Hepatocyte (in vitro differentiated cells): ENCODE measurements around the gene TMCC1. TPM values are rescaled to one million over a fixed set of nuclear protein-coding genes. Genes with fewer than 3 reads are reported as not detected.

Source experiments
- DNase-seq: peaks from one replicate; pipeline ENCODE4 v3.0.0-alpha.2; 2016; ENCODE audit warnings: low spot score
- H2AFZ ChIP-seq: fragments of 200-600 bp; sonication (generic); 2 replicates; pipeline ENCODE4 v1.6.0; 2016; ENCODE audit warnings: antibody characterized with exemption, mild to moderate bottlenecking
- H3K27ac ChIP-seq: fragments of 200-600 bp; sonication (generic); 2 replicates; pipeline ENCODE4 v1.5.1; 2016; ENCODE audit warnings: mild to moderate bottlenecking
- H3K27me3 ChIP-seq: fragments of 200-600 bp; sonication (generic); 2 replicates; pipeline ENCODE4 v1.6.1; 2016
- H3K36me3 ChIP-seq: fragments of 200-600 bp; sonication (generic); replicated peaks from 2 replicates; pipeline ENCODE4 v1.5.1; 2016; ENCODE audit warnings: low read depth; ENCODE audit not compliant: insufficient read depth
- H3K4me1 ChIP-seq: fragments of 200-600 bp; sonication (generic); 2 replicates; pipeline ENCODE4 v1.5.1; 2016; ENCODE audit warnings: mild to moderate bottlenecking, moderate library complexity; ENCODE audit not compliant: insufficient read depth
- H3K4me2 ChIP-seq: fragments of 200-600 bp; sonication (generic); 2 replicates; pipeline ENCODE4 v1.6.0; 2016
- H3K4me3 ChIP-seq: fragments of 200-600 bp; sonication (generic); 2 replicates; pipeline ENCODE4 v1.5.1; 2016; ENCODE audit warnings: mild to moderate bottlenecking
- H3K79me2 ChIP-seq: fragments of 200-600 bp; sonication (generic); 2 replicates; pipeline ENCODE4 v1.6.0; 2017; ENCODE audit warnings: mild to moderate bottlenecking
- H3K9me2 ChIP-seq: fragments of 200-600 bp; sonication (generic); replicated peaks from 2 replicates; pipeline ENCODE4 v1.6.0; 2017; ENCODE audit warnings: mild to moderate bottlenecking; ENCODE audit not compliant: insufficient read depth
- H3K9me3 ChIP-seq: fragments of 200-600 bp; sonication (generic); 2 replicates; pipeline ENCODE4 v1.5.1; 2016; ENCODE audit warnings: low read depth, mild to moderate bottlenecking
- H4K20me1 ChIP-seq: fragments of 200-600 bp; sonication (generic); 2 replicates; pipeline ENCODE4 v1.6.0; 2016; ENCODE audit warnings: mild to moderate bottlenecking; ENCODE audit not compliant: insufficient read depth, poor library complexity, severe bottlenecking
- EZH2 ChIP-seq: fragments of 200-600 bp; sonication (generic); IDR thresholded peaks from 2 replicates; pipeline ENCODE4 v1.6.1; 2016; ENCODE audit warnings: antibody characterized with exemption, mild to moderate bottlenecking, borderline replicate concordance
- EZH2phosphoT487 ChIP-seq: fragments of 200-600 bp; sonication (generic); IDR thresholded peaks from one replicate; pipeline ENCODE4 v1.6.1; 2018; ENCODE audit warnings: antibody characterized with exemption, mild to moderate bottlenecking, low read depth, moderate library complexity; ENCODE audit not compliant: unreplicated experiment, severe bottlenecking
- WGBS: methylation state at CpG from one replicate; pipeline ENCODE4 v1.1.6; 2016; ENCODE audit warnings: low lambda C conversion rate; ENCODE audit errors: missing lambda C conversion rate; 5-methylcytosine and 5-hydroxymethylcytosine counted together
- polyA plus RNA-seq: library from polyadenylated mRNA; unstranded; fragments of >200 nt; fragmentation: Nextera tagmentation; extraction: Ambion mirVana; gene quantifications from 2 replicates; pipeline ENCODE4 v1.2.1, GENCODE V29; 2016
- total RNA-seq: library from RNA; depleted of rRNA; stranded (reverse); fragments of >200 nt; gene quantifications from 2 replicates; pipeline ENCODE4 v1.2.3, GENCODE V29; 2014
- TF ChIP-seq, protein P1 (sequence below): fragments of 200-600 bp; sonication (generic); IDR thresholded peaks from 2 replicates; pipeline ENCODE4 v1.5.1; 2016; ENCODE audit warnings: antibody characterized with exemption, mild to moderate bottlenecking; ENCODE audit not compliant: poor library complexity

Gene TMCC1
- total and polyA plus RNA-seq, 2 experiments from 2014 or later, result 7.0 to 17.3 TPM

DNA sequence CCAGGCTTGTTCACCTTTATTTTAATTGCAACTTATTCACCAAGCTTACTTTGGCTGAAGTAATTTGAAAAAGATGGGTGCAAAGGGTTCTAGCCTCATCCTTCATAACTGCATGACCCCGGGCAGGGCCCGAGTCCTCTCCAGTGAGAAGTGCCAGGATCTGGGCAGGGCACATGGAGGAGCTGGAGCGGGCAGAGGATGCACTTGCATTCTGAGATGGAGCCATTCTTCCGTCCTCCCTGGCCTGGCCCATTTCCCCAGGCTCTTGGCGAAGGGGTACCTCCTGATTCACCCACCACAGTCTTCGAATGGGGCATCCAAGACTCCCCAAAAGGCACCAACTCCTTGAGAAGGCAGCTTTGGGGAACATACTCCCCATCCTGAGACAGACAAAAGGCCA, 264.5 kb downstream of the TMCC1 start:
- Histone ChIP-seq H3K36me3 (no peaks in the 10 kb centered on the region), H2AFZ (no peak overlapping the region), H3K9me3 (no peaks in the 10 kb centered on the region), H4K20me1 (no peaks in the 10 kb centered on the region), H3K4me1 (peaks cover 20% of the 10 kb centered on the region), H3K27ac (no peak overlapping the region), H3K4me2 (no peak overlapping the region), H3K79me2 (no peaks in the 10 kb centered on the region), H3K27me3 (no peaks in the 10 kb centered on the region), H3K9me2 (no peaks in the 10 kb centered on the region), H3K4me3 (no peak overlapping the region)
- no peak for DNase-seq
- 88% methylated on average over 6 of the region's 6 CpGs for WGBS
- no peak for TF ChIP-seq EZH2
- TF ChIP-seq, protein P1, sequence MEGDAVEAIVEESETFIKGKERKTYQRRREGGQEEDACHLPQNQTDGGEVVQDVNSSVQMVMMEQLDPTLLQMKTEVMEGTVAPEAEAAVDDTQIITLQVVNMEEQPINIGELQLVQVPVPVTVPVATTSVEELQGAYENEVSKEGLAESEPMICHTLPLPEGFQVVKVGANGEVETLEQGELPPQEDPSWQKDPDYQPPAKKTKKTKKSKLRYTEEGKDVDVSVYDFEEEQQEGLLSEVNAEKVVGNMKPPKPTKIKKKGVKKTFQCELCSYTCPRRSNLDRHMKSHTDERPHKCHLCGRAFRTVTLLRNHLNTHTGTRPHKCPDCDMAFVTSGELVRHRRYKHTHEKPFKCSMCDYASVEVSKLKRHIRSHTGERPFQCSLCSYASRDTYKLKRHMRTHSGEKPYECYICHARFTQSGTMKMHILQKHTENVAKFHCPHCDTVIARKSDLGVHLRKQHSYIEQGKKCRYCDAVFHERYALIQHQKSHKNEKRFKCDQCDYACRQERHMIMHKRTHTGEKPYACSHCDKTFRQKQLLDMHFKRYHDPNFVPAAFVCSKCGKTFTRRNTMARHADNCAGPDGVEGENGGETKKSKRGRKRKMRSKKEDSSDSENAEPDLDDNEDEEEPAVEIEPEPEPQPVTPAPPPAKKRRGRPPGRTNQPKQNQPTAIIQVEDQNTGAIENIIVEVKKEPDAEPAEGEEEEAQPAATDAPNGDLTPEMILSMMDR, result no peak
- TF ChIP-seq EZH2phosphoT487, result no peak

DNA sequence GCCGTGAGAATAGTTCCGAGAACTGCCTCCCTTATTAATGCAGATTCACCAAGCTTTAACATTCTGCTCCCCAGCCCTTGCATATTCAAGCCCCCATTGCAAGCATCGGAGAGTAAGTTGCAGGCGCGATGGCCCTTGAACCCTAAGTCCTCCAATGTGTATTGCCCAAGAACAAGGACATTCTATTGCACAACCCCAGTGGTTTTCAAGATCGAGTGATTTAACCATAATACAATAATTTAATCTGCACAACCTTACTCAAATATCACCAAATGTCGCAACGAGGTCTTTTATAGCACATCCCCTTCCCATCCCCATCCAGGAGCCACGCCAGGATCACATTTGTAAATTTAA, 265.4 kb downstream of the TMCC1 start:
- Histone ChIP-seq H4K20me1 (no peaks in the 10 kb centered on the region), H3K4me2 (peak overlapping the region; percentile 97), H3K4me1 (peaks cover 23% of the 10 kb centered on the region), H3K27ac (peak overlapping the region; percentile 97), H3K36me3 (no peaks in the 10 kb centered on the region), H3K27me3 (no peaks in the 10 kb centered on the region), H2AFZ (peak overlapping the region; percentile 23), H3K4me3 (no peak overlapping the region), H3K9me3 (no peaks in the 10 kb centered on the region), H3K9me2 (no peaks in the 10 kb centered on the region), H3K79me2 (no peaks in the 10 kb centered on the region)
- no peak for TF ChIP-seq EZH2phosphoT487
- TF ChIP-seq, protein P1, result no peak
- no peak for TF ChIP-seq EZH2
- DNase-seq, result no peak
- 32% methylated on average over 9 of the region's 9 CpGs for WGBS

DNA sequence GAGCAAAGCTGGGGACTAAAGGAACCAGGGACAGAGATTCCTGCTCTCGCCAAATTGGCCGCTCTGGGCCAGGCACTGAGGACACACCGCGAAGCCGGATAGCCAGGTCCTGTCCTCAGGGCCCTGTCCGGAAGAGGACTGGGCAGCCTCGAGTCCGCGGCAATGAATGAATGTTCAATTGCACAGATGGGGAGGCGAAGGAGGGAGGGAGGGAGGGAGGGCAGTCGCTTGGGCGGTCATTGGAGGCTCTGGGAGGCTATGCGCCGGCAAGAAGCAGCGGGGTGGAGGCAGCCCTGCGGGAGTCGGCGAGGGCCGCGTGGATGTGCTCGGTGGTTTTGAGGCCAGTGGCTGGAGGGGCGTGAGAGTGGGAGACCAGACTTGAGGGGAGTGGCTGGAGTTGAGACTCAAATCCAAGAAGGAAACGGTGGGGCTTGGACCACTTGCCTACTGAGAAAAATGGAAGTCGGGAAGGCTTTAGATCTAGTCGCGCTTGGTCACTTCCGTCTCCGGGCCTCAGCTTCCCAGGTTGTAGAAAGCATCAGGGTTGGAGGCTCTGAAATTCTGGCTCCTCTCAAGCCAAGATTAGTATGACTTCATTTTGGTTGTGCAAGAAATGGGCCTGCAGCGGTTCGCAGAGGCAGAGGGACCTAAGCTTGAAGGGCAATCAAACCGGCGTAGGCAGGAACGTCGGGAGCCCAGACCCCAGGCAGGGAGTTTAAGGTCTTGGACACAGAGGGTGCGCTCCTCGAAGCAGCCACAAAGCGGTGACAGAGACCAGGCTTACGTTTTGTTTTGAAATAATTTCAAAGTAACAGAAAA, 266.0 kb downstream of the TMCC1 start:
- Histone ChIP-seq H3K9me2 (no peaks in the 10 kb centered on the region), H3K4me1 (peaks cover 23% of the 10 kb centered on the region), H3K4me2 (peak overlapping the region; percentile 97), H3K79me2 (no peaks in the 10 kb centered on the region), H3K4me3 (peak overlapping the region; percentile 18), H3K27me3 (no peaks in the 10 kb centered on the region), H3K27ac (peak overlapping the region; percentile 97), H3K36me3 (no peaks in the 10 kb centered on the region), H2AFZ (peak overlapping the region; percentile 83), H3K9me3 (no peaks in the 10 kb centered on the region), H4K20me1 (no peaks in the 10 kb centered on the region)
- peak; percentile 88 for DNase-seq
- 8% methylated on average over 27 of the region's 38 CpGs for WGBS
- TF ChIP-seq, protein P1, result peak; percentile 85
- TF ChIP-seq EZH2, result no peak
